HG02943 (cell line): ENCODE data around the gene CELA2A.
A peak's percentile ranks its signal among the peaks of the same experiment; 100 is the strongest.

Source experiments
- ATAC-seq: cut with Tn5 transposase; IDR thresholded peaks from one replicate; pipeline ENCODE4 v1.9.1; 2021; ENCODE audit warnings: mild to moderate bottlenecking, low read depth, moderate library complexity; ENCODE audit not compliant: unreplicated experiment

Gene CELA2A

GRCh38 chr1:15456313-15456954 is at the start of gene CELA2A:
TSS of gene CELA2A (plus strand) at chr1:15456732. CDS start at chr1:15456754, 22 bp downstream.
- no peak for ATAC-seq

GRCh38 chr1:15407580-15407979 is 49.0 kb upstream of the CELA2A start:
- ATAC-seq: no peak

GRCh38 chr1:15408890-15409387 is 47.6 kb upstream of the CELA2A start:
- ATAC-seq: no peak

- peak; percentile 60 for ATAC-seq
Observed at GRCh38 chr1:15409388-15410222, 46.9 kb upstream of the CELA2A start, which contains the start of gene EFHD2. TSS of gene EFHD2 (plus strand) at chr1:15409888. CDS start at chr1:15409972, 84 bp downstream.

- ATAC-seq: no peak
Observed at GRCh38 chr1:15410223-15410883, 46.2 kb upstream of the CELA2A start.

- ATAC-seq: no peak
Observed at GRCh38 chr1:15410884-15411245, 45.7 kb upstream of the CELA2A start.

GRCh38 chr1:15411593-15412137 is 44.9 kb upstream of the CELA2A start:
- ATAC-seq: peak; percentile 59

- no peak for ATAC-seq
Observed at GRCh38 chr1:15412175-15412800, 44.2 kb upstream of the CELA2A start.

GRCh38 chr1:15412843-15413242 is 43.7 kb upstream of the CELA2A start:
- ATAC-seq: no peak

GRCh38 chr1:15413563-15414444 is 42.7 kb upstream of the CELA2A start:
- ATAC-seq: no peak

- no peak for ATAC-seq
Observed at GRCh38 chr1:15414445-15414983, 42.0 kb upstream of the CELA2A start.

- no peak for ATAC-seq
Observed at GRCh38 chr1:15417059-15417934, 39.2 kb upstream of the CELA2A start.

- ATAC-seq: no peak
Observed at GRCh38 chr1:15418806-15419515, 37.6 kb upstream of the CELA2A start.

- no peak for ATAC-seq
Observed at GRCh38 chr1:15420853-15421465, 35.6 kb upstream of the CELA2A start.

- ATAC-seq: no peak
Observed at GRCh38 chr1:15422871-15423270, 33.7 kb upstream of the CELA2A start.

GRCh38 chr1:15423355-15424077 is 33.0 kb upstream of the CELA2A start:
- ATAC-seq: no peak
